H1 (cell line): ENCODE data around the gene SH3PXD2A. TPM values are rescaled to one million over a fixed set of nuclear protein-coding genes. Genes with fewer than 3 reads are reported as not detected.

Experiments
- CTCF ChIA-PET: fragments of 300-600 bp; sonication (Branson Sonifier 250); formaldehyde crosslinking; loops from one replicate; lab custom pipeline; 2021; ENCODE audit not compliant: partially characterized antibody; lab: Charles Lee
- POLR2A ChIA-PET: fragments of 300-600 bp; sonication (Branson Sonifier 250); formaldehyde crosslinking; loops from one replicate; lab custom pipeline; 2021; ENCODE audit warnings: inconsistent platforms; ENCODE audit not compliant: partially characterized antibody; lab: Charles Lee
- DNase-seq, 2 experiments: peaks; one replicate each; pipeline versions ENCODE4 v3.0.0 to v3.0.0-alpha.2; 2010 to 2022; ENCODE audit warnings: low spot score in 2 of 2, low read depth in 1 of 2, mixed read lengths in 1 of 2
- FAIRE-seq: peaks from 2 replicates; lab custom pipeline; 2011; peaks lifted over from hg19 to GRCh38; lab: Jason Lieb, UNC
- H2AFZ ChIP-seq: 2 replicates; pipeline ENCODE4 v1.8.1; 2012; ENCODE audit warnings: low read length, inconsistent platforms
- H2AK5ac ChIP-seq: 2 replicates; pipeline ENCODE4 v1.6.1; 2013; ENCODE audit warnings: low read depth, low read length
- H2BK120ac ChIP-seq: replicated peaks from 2 replicates; pipeline ENCODE3; 2013; ENCODE audit warnings: low read depth, low read length, inconsistent platforms
- H2BK12ac ChIP-seq: 2 replicates; pipeline ENCODE4 v1.6.1; 2013; ENCODE audit warnings: low read depth, low read length
- H2BK15ac ChIP-seq: 2 replicates; pipeline ENCODE4 v1.6.1; 2013; ENCODE audit warnings: low read length
- H2BK20ac ChIP-seq: 2 replicates; pipeline ENCODE4 v1.6.1; 2013; ENCODE audit warnings: low read length
- H2BK5ac ChIP-seq: 2 replicates; pipeline ENCODE4 v1.6.1; 2013; ENCODE audit warnings: low read depth, low read length
- H3K14ac ChIP-seq: 2 replicates; pipeline ENCODE4 v1.6.1; 2013; ENCODE audit warnings: inconsistent platforms; ENCODE audit not compliant: insufficient read length
- H3K18ac ChIP-seq: 2 replicates; pipeline ENCODE4 v1.6.1; 2013; ENCODE audit warnings: low read length; ENCODE audit errors: extremely low read depth
- H3K23ac ChIP-seq: 2 replicates; pipeline ENCODE4 v1.6.1; 2013; ENCODE audit warnings: inconsistent platforms; ENCODE audit not compliant: insufficient read length
- H3K23me2 ChIP-seq: 2 replicates; pipeline ENCODE4 v1.6.1; 2013; ENCODE audit warnings: low read depth, low read length
- H3K27ac ChIP-seq: 2 replicates; pipeline ENCODE4 v1.6.1; 2011; ENCODE audit warnings: low read depth, low read length, inconsistent platforms
- H3K27me3 ChIP-seq, 4 experiments: replicated peaks in 1 of 4; 1 replicate in 1 of 4; 2 replicates in 3 of 4; pipeline versions ENCODE4 v1.6.1 to v1.8.1; 2011 to 2013; ENCODE audit warnings: low read length in 3 of 4, mild to moderate bottlenecking in 3 of 4, inconsistent platforms in 2 of 4, mixed read lengths in 2 of 4, moderate library complexity in 1 of 4; ENCODE audit not compliant: control insufficient read depth in 3 of 4, insufficient read depth in 3 of 4; ENCODE audit errors: extremely low read depth in 1 of 4
- H3K36me3 ChIP-seq, 4 experiments: 2 replicates each; pipeline versions ENCODE4 v1.6.1 to v1.8.1; 2011 to 2013; ENCODE audit warnings: mild to moderate bottlenecking in 4 of 4, low read length in 3 of 4, moderate library complexity in 2 of 4, control low read depth in 1 of 4, inconsistent platforms in 1 of 4; ENCODE audit not compliant: insufficient read depth in 4 of 4, control insufficient read depth in 2 of 4
- H3K4ac ChIP-seq: replicated peaks from 2 replicates; pipeline ENCODE3; 2013; ENCODE audit warnings: low read length, low read depth, mixed read lengths, inconsistent platforms; ENCODE audit not compliant: insufficient read length
- H3K4me1 ChIP-seq, 4 experiments: replicated peaks in 1 of 4; 1 replicate in 1 of 4; 2 replicates in 3 of 4; pipeline versions ENCODE4 v1.6.1 to v1.8.1; 2011 to 2013; ENCODE audit warnings: low read length in 3 of 4, inconsistent platforms in 2 of 4, mixed read lengths in 1 of 4; ENCODE audit not compliant: insufficient read depth in 4 of 4, control insufficient read depth in 3 of 4
- H3K4me2 ChIP-seq, 2 experiments: 2 replicates each; pipeline versions ENCODE4 v1.6.1 to v1.8.1; 2011 to 2013; ENCODE audit warnings: low read depth in 2 of 2, low read length in 2 of 2, control low read depth in 1 of 2, inconsistent platforms in 1 of 2, mild to moderate bottlenecking in 1 of 2; ENCODE audit not compliant: insufficient read depth in 1 of 2
- H3K4me3 ChIP-seq, 4 experiments: fragments of 200-600, 300-600 bp in 1 of 4; sonication (generic), shearing (Covaris generic), sonication (Bioruptor Twin) in 1 of 4; 2 replicates each; pipeline versions ENCODE4 v1.5.1 to v1.8.1; 2011 to 2016; ENCODE audit warnings: low read length in 4 of 4, low read depth in 3 of 4, control low read depth in 2 of 4, inconsistent platforms in 2 of 4, mild to moderate bottlenecking in 2 of 4, mixed read lengths in 1 of 4, moderate library complexity in 1 of 4; ENCODE audit not compliant: insufficient read depth in 2 of 4; ENCODE audit errors: extremely low read depth in 1 of 4
- H3K56ac ChIP-seq: replicated peaks from 2 replicates; pipeline ENCODE3; 2013; ENCODE audit warnings: low read depth, mild to moderate bottlenecking, mixed read lengths, low read length, inconsistent platforms; ENCODE audit not compliant: insufficient read length
- H3K79me1 ChIP-seq: 2 replicates; pipeline ENCODE4 v1.6.1; 2013; ENCODE audit warnings: low read depth, low read length, control low read depth
- H3K79me2 ChIP-seq, 2 experiments: 2 replicates each; pipeline versions ENCODE4 v1.6.1 to v1.8.1; 2012 to 2013; ENCODE audit warnings: low read length in 2 of 2, mild to moderate bottlenecking in 2 of 2, inconsistent platforms in 1 of 2; ENCODE audit not compliant: insufficient read depth in 2 of 2, control insufficient read depth in 1 of 2
- H3K9ac ChIP-seq, 4 experiments: replicated peaks in 1 of 4; 1 replicate in 1 of 4; 2 replicates in 3 of 4; pipeline versions ENCODE4 v1.6.1 to v1.8.1; 2011 to 2013; ENCODE audit warnings: low read depth in 3 of 4, low read length in 3 of 4, control low read depth in 2 of 4, mild to moderate bottlenecking in 2 of 4, moderate library complexity in 2 of 4, inconsistent platforms in 1 of 4; ENCODE audit errors: extremely low read depth in 1 of 4
- H3K9me3 ChIP-seq, 2 experiments: 2 replicates each; pipeline versions ENCODE4 v1.6.1 to v1.8.1; 2012 to 2013; ENCODE audit warnings: mild to moderate bottlenecking in 2 of 2, moderate library complexity in 2 of 2, control low read depth in 1 of 2, inconsistent platforms in 1 of 2, low read depth in 1 of 2, low read length in 1 of 2, mixed read lengths in 1 of 2; ENCODE audit not compliant: insufficient read depth in 2 of 2
- H4K20me1 ChIP-seq, 2 experiments: replicated peaks in 1 of 2; 2 replicates each; pipeline versions ENCODE3 to v1.8.1; 2011 to 2013; ENCODE audit warnings: inconsistent platforms in 2 of 2, low read length in 2 of 2, mild to moderate bottlenecking in 1 of 2; ENCODE audit not compliant: insufficient read depth in 2 of 2, control insufficient read depth in 1 of 2
- H4K5ac ChIP-seq: 2 replicates; pipeline ENCODE4 v1.6.1; 2013; ENCODE audit warnings: low read length, low read depth, mixed read lengths, inconsistent platforms; ENCODE audit not compliant: insufficient read length
- H4K8ac ChIP-seq: 2 replicates; pipeline ENCODE4 v1.8.0; 2013; ENCODE audit warnings: mild to moderate bottlenecking, moderate library complexity, low read length, inconsistent platforms; ENCODE audit not compliant: insufficient read depth; ENCODE audit errors: extremely low read depth
- H4K91ac ChIP-seq: replicated peaks from 2 replicates; pipeline ENCODE3; 2013; ENCODE audit warnings: low read length, mixed read lengths, inconsistent platforms; ENCODE audit not compliant: insufficient read length
- BACH1 ChIP-seq: IDR thresholded peaks from 2 replicates; pipeline ENCODE4 v1.6.1; 2012; ENCODE audit warnings: low read length, improper control_type of control experiment
- CEBPB ChIP-seq: IDR thresholded peaks from 2 replicates; pipeline ENCODE4 v1.6.1; 2012; ENCODE audit warnings: low read depth, low read length
- GABPA ChIP-seq: IDR thresholded peaks from 2 replicates; pipeline ENCODE4 v1.6.1; 2011; ENCODE audit warnings: mild to moderate bottlenecking, low read length, moderate library complexity, borderline replicate concordance; ENCODE audit not compliant: insufficient read depth
- JUN ChIP-seq: IDR thresholded peaks from 2 replicates; pipeline ENCODE4 v1.6.1; 2011; ENCODE audit warnings: low read depth, mild to moderate bottlenecking, improper control_type of control experiment, low read length
- KDM1A ChIP-seq: fragments of 200-600, 300-600 bp; sonication (generic); IDR thresholded peaks from 2 replicates; pipeline ENCODE4 v1.7.1; 2016; ENCODE audit warnings: mild to moderate bottlenecking, low read length, borderline replicate concordance
- KDM5A ChIP-seq: fragments of 200-600 bp; IDR thresholded peaks from 2 replicates; pipeline ENCODE4 v1.7.1; 2012; ENCODE audit warnings: mild to moderate bottlenecking, low read length, inconsistent platforms, mixed read lengths
- MAX ChIP-seq: IDR thresholded peaks from 2 replicates; pipeline ENCODE4 v1.6.1; 2012; ENCODE audit warnings: inconsistent platforms
- NANOG ChIP-seq: IDR thresholded peaks from 2 replicates; pipeline ENCODE4 v1.6.1; 2011; ENCODE audit warnings: low read length, low read depth, mild to moderate bottlenecking, inconsistent platforms; ENCODE audit not compliant: insufficient read depth, poor library complexity, severe bottlenecking
- RAD21 ChIP-seq, 2 experiments: IDR thresholded peaks in 1 of 2; conservative IDR thresholded peaks in 1 of 2; 2 replicates each; pipeline ENCODE4 v1.6.1; 2011; ENCODE audit warnings: low read depth in 2 of 2, low read length in 2 of 2, improper control_type of control experiment in 1 of 2, inconsistent platforms in 1 of 2, mild to moderate bottlenecking in 1 of 2, moderate library complexity in 1 of 2
- RBBP5 ChIP-seq: IDR thresholded peaks from 2 replicates; pipeline ENCODE4 v1.7.1; 2012; ENCODE audit warnings: low read depth, mild to moderate bottlenecking, inconsistent platforms, low read length, moderate library complexity, borderline replicate concordance
- SP2 ChIP-seq: IDR thresholded peaks from 2 replicates; pipeline ENCODE4 v1.6.1; 2012; ENCODE audit warnings: mild to moderate bottlenecking, low read length, inconsistent platforms
- SP4 ChIP-seq: IDR thresholded peaks from 2 replicates; pipeline ENCODE4 v1.6.1; 2012; ENCODE audit warnings: low read length, inconsistent platforms
- TAF1 ChIP-seq: IDR thresholded peaks from 2 replicates; pipeline ENCODE4 v1.6.1; 2011; ENCODE audit warnings: mild to moderate bottlenecking, low read depth, low read length
- YY1 ChIP-seq: IDR thresholded peaks from 2 replicates; pipeline ENCODE4 v1.6.1; 2011; ENCODE audit warnings: low read depth, mild to moderate bottlenecking, low read length
- WGBS, 2 experiments: shearing (Covaris generic) in 1 of 2; methylation state at CpG; one replicate each; pipeline versions ENCODE4 v1.1.6 to v1.1.7; 2013 to 2015; ENCODE audit warnings: low lambda C conversion rate in 2 of 2, mixed read lengths in 2 of 2, inconsistent platforms in 1 of 2, low coverage in 1 of 2, missing lambda C conversion rate in 1 of 2; ENCODE audit not compliant: insufficient replicate concordance in 2 of 2, insufficient coverage in 1 of 2, insufficient read length in 1 of 2; ENCODE audit errors: extremely low coverage in 1 of 2, missing lambda C conversion rate in 1 of 2; 5-methylcytosine and 5-hydroxymethylcytosine counted together
- polyA plus RNA-seq, 7 experiments: library from polyadenylated mRNA; depleted of rRNA in 3 of 7; stranded (reverse) in 5 of 7; unstranded in 2 of 7; fragments of >200 nt in 5 of 7; fragments of 200-250 nt in 2 of 7; gene quantifications; 1 replicate in 5 of 7; 2 replicates in 1 of 7; 4 replicates in 1 of 7; pipeline versions ENCODE4 v1.2.1 to v1.2.3, GENCODE V29; 2011 to 2013; ENCODE audit warnings: missing spikeins in 2 of 7, mixed read lengths in 2 of 7
- total RNA-seq: library from RNA; stranded (reverse); fragmentation: NEBNext Ultra II Directional; extraction: Animal tissue kit (Norgen Biotek cat#: 25700); gene quantifications from 2 replicates; pipeline ENCODE4 v1.2.1, GENCODE V29; 2021

The SH3PXD2A gene
- total and polyA plus RNA-seq, 2 of the 8 experiments (the other 6 are each of a cell fraction or from before 2014, with no cell fraction given): 5.4 to 16.3 TPM

GRCh38 chr10:103850572-103850895 lies 4.8 kb downstream of the SH3PXD2A start:
- H3K27ac ChIP-seq: no peak overlapping the region
- no peaks in the 10 kb centered on the region for H3K79me2 ChIP-seq

More at GRCh38 chr10:103850572-103850895, 4.8 kb downstream of the SH3PXD2A start:
- Histone ChIP-seq H3K27me3 (peaks cover 4 to 26% (median 21%) of the 10 kb centered on the region in 4 experiments; a peak in 6 of 7 replicates), H2BK12ac (no peak overlapping the region), H3K23me2 (peaks cover 10% of the 10 kb centered on the region; the same call in 1 of the 2 replicates), H2BK5ac (no peak overlapping the region)
- no peak for FAIRE-seq
- no peak for TF ChIP-seq NANOG
- no peak for TF ChIP-seq BACH1
- TF ChIP-seq SP4: no peak
- no peak for TF ChIP-seq KDM1A
- no peak for TF ChIP-seq SP2
- TF ChIP-seq RAD21 (IDR thresholded peaks at IDR 0.05 in 1 of 2, conservative IDR thresholded peaks at IDR 0.05 in 1 of 2; ENCODE audit: low read depth in 2 of 2, low read length in 2 of 2): no peak
- no peak for TF ChIP-seq JUN
- no peak for TF ChIP-seq MAX
- TF ChIP-seq KDM5A: no peak
- no peak for TF ChIP-seq CEBPB
- no peak for TF ChIP-seq RBBP5
- TF ChIP-seq GABPA: no peak
- no peak for TF ChIP-seq YY1
- TF ChIP-seq TAF1: no peak
- TF ChIP-seq, all 59 proteins: peak for 0
- Histone ChIP-seq H3K4ac (no peak overlapping the region), H3K9ac (no peak overlapping the region), H4K91ac (no peak overlapping the region), H3K9me3 (no peaks in the 10 kb centered on the region), H3K23ac (no peak overlapping the region), H3K56ac (no peak overlapping the region), H2BK20ac (no peak overlapping the region), H2AK5ac (no peak overlapping the region), H3K79me1 (no peaks in the 10 kb centered on the region), H4K20me1 (no peaks in the 10 kb centered on the region), H3K4me2 (no peak overlapping the region), H3K14ac (no peak overlapping the region), H2BK15ac (no peak overlapping the region), H3K18ac (no peak overlapping the region), H4K5ac (no peak overlapping the region), H4K8ac (no peak overlapping the region), H2BK120ac (no peak overlapping the region), H2AFZ (no peak overlapping the region), H3K4me3 (no peak overlapping the region), H3K4me1 (peaks cover 5 to 12% (median 7%) of the 10 kb centered on the region in 4 experiments), H3K36me3 (no peaks in the 10 kb centered on the region)
- POLR2A ChIA-PET: no interaction called here
- no peak for DNase-seq
- 93% methylated on average over 3 of the region's 3 CpGs; no CpG with 5 or more reads in 1 of the 2 experiments for WGBS, 2 experiments
- CTCF ChIA-PET: interaction anchor here (5.6 to 9.8 kb wide), 2 partner anchors 104 to 142 kb away, joined by 26 to 199 read pairs; no protein-coding TSS in a partner anchor
